GM12864 (cell line): ENCODE results near the gene AGXT2.

Experiments
- DNase-seq: peaks from one replicate; pipeline ENCODE4 v3.0.0-alpha.2; 2011; ENCODE audit warnings: low read depth
- H3K4me3 ChIP-seq: 2 replicates; pipeline ENCODE4 v1.5.1; 2011; ENCODE audit warnings: mild to moderate bottlenecking, low read depth, low read length, control low read depth
- CTCF ChIP-seq: IDR thresholded peaks from 2 replicates; pipeline ENCODE4 v1.5.1; 2011; ENCODE audit warnings: low read depth, mild to moderate bottlenecking, moderate library complexity, low read length, control low read depth, inconsistent platforms; ENCODE audit errors: missing control alignments

Gene AGXT2

GRCh38 chr5:34957321-34957720 lies 90.4 kb downstream of the AGXT2 start:
- no peak for DNase-seq
- H3K4me3 ChIP-seq = no peak overlapping the region
- TF ChIP-seq CTCF = no peak
